Liver (tissue), 9 donors: ENCODE measurements around the gene THSD4. TPM values are rescaled to one million over a fixed set of nuclear protein-coding genes. Genes with fewer than 3 reads are reported as not detected.

Source experiments
- DNase-seq: peaks from one replicate; pipeline ENCODE4 v3.0.0-alpha.2; 2017; ENCODE audit warnings: low spot score
- H3K27ac ChIP-seq, 2 donors: one replicate each; pipeline ENCODE4 v1.7.0; 2013; ENCODE audit warnings: inconsistent platforms in 2 of 2, low read length in 2 of 2, control low read depth in 1 of 2, low read depth in 1 of 2, mild to moderate bottlenecking in 1 of 2
- H3K27me3 ChIP-seq, 4 donors: one replicate each; pipeline versions ENCODE4 v1.6.1 to v1.7.0; 2013; ENCODE audit warnings: low read length in 3 of 4, inconsistent platforms in 1 of 4, mild to moderate bottlenecking in 1 of 4, moderate library complexity in 1 of 4; ENCODE audit not compliant: control insufficient read depth in 4 of 4, insufficient read depth in 4 of 4
- H3K36me3 ChIP-seq, 4 donors: one replicate each; pipeline versions ENCODE4 v1.6.1 to v1.7.0; 2013; ENCODE audit warnings: low read length in 3 of 4, mild to moderate bottlenecking in 3 of 4, low read depth in 1 of 4, moderate library complexity in 1 of 4; ENCODE audit not compliant: control insufficient read depth in 4 of 4, insufficient read depth in 3 of 4
- H3K4me1 ChIP-seq, 4 donors: one replicate each; pipeline versions ENCODE4 v1.6.1 to v1.7.0; 2013; ENCODE audit warnings: low read length in 3 of 4, mild to moderate bottlenecking in 3 of 4, moderate library complexity in 1 of 4; ENCODE audit not compliant: control insufficient read depth in 4 of 4, insufficient read depth in 4 of 4
- H3K4me3 ChIP-seq, 3 donors: one replicate each; pipeline versions ENCODE4 v1.6.1 to v1.7.0; 2013; ENCODE audit warnings: low read length in 3 of 3, control low read depth in 1 of 3, low read depth in 1 of 3, mild to moderate bottlenecking in 1 of 3
- H3K9ac ChIP-seq, 2 donors: one replicate each; pipeline ENCODE4 v1.7.0; 2013; ENCODE audit warnings: low read length in 2 of 2, mild to moderate bottlenecking in 2 of 2, moderate library complexity in 2 of 2, control low read depth in 1 of 2, low read depth in 1 of 2
- H3K9me3 ChIP-seq, 4 donors: one replicate each; pipeline versions ENCODE4 v1.6.1 to v1.7.0; 2013; ENCODE audit warnings: low read length in 3 of 4; ENCODE audit not compliant: control insufficient read depth in 4 of 4
- EGR1 ChIP-seq, 2 donors: IDR thresholded peaks; 2 replicates each; pipeline ENCODE4 v1.6.1; 2016 to 2018; ENCODE audit warnings: antibody characterized with exemption in 2 of 2, low read depth in 2 of 2
- FOXA1 ChIP-seq: IDR thresholded peaks from 2 replicates; pipeline ENCODE4 v1.6.1; 2016; ENCODE audit warnings: antibody characterized with exemption
- GABPA ChIP-seq, 2 donors: IDR thresholded peaks in 1 of 2; conservative IDR thresholded peaks in 1 of 2; 2 replicates each; pipeline ENCODE4 v1.6.1; 2016; ENCODE audit warnings: antibody characterized with exemption in 2 of 2, mild to moderate bottlenecking in 1 of 2, moderate library complexity in 1 of 2
- HNF4A ChIP-seq, 2 donors: conservative IDR thresholded peaks; 2 replicates each; pipeline ENCODE4 v1.6.1; 2016; ENCODE audit warnings: antibody characterized with exemption in 2 of 2, mild to moderate bottlenecking in 2 of 2
- HNF4G ChIP-seq: IDR thresholded peaks from 2 replicates; pipeline ENCODE4 v1.6.1; 2016; ENCODE audit warnings: antibody characterized with exemption
- JUND ChIP-seq, 2 donors: IDR thresholded peaks; 2 replicates each; pipeline ENCODE4 v1.6.1; 2016; ENCODE audit warnings: antibody characterized with exemption in 2 of 2
- NR2F2 ChIP-seq: IDR thresholded peaks from 2 replicates; pipeline ENCODE4 v1.6.1; 2016; ENCODE audit warnings: antibody characterized with exemption
- RAD21 ChIP-seq, 2 donors: IDR thresholded peaks; 2 replicates each; pipeline ENCODE4 v1.6.1; 2016; ENCODE audit warnings: antibody characterized with exemption in 2 of 2, mild to moderate bottlenecking in 2 of 2
- RXRA ChIP-seq, 2 donors: IDR thresholded peaks; 2 replicates each; pipeline ENCODE4 v1.6.1; 2017 to 2018; ENCODE audit warnings: antibody characterized with exemption in 2 of 2, mild to moderate bottlenecking in 1 of 2
- SP1 ChIP-seq: IDR thresholded peaks from 2 replicates; pipeline ENCODE4 v1.6.1; 2018; ENCODE audit warnings: antibody characterized with exemption, mild to moderate bottlenecking
- YY1 ChIP-seq: IDR thresholded peaks from 2 replicates; pipeline ENCODE4 v1.6.1; 2016; ENCODE audit warnings: antibody characterized with exemption, mild to moderate bottlenecking
- WGBS: extraction: QIAGEN DNeasy Blood & Tissue Kit; methylation state at CpG from one replicate; pipeline ENCODE4 v1.1.7; 2013; 5-methylcytosine and 5-hydroxymethylcytosine counted together
- polyA plus RNA-seq, 2 donors: library from polyadenylated mRNA; stranded (reverse) in 1 of 2; unstranded in 1 of 2; fragments of 200-250 nt in 1 of 2; fragments of >200 nt in 1 of 2; fragmentation: Nextera tagmentation in 1 of 2; extraction: Ambion mirVana in 1 of 2; gene quantifications; one replicate each; pipeline versions ENCODE4 v1.2.1 to v1.2.3, GENCODE V29; 2013 to 2015
- total RNA-seq, 2 donors: library from RNA; depleted of rRNA; stranded (reverse); fragments of >200 nt; gene quantifications; one replicate each; pipeline ENCODE4 v1.2.3, GENCODE V29; 2014
- TF ChIP-seq, protein P1 (sequence below): IDR thresholded peaks from 2 replicates; pipeline ENCODE4 v1.6.1; 2016; ENCODE audit warnings: antibody characterized with exemption, mild to moderate bottlenecking
- TF ChIP-seq, protein P2 (sequence below): fragments of 150-350 bp; IDR thresholded peaks from 2 replicates; pipeline ENCODE4 v1.5.1; 2017; ENCODE audit warnings: improper control_type of control experiment, low read depth, low read length; ENCODE audit not compliant: missing input control
- TF ChIP-seq, protein P3 (sequence below): IDR thresholded peaks from 2 replicates; pipeline ENCODE4 v1.6.1; 2016; ENCODE audit warnings: antibody characterized with exemption
- TF ChIP-seq, protein P4 (sequence below): IDR thresholded peaks from 2 replicates; pipeline ENCODE4 v1.6.1; 2016; ENCODE audit warnings: antibody characterized with exemption
- TF ChIP-seq, protein P5 (sequence below): IDR thresholded peaks from 2 replicates; pipeline ENCODE4 v1.6.1; 2016; ENCODE audit warnings: antibody characterized with exemption
- donor health status: healthy.
- donor health status: healthy.
- donor health status: healthy.
- donor health status: healthy.
- donor health status: healthy.

THSD4 gene
- total and polyA plus RNA-seq, 4 donors = 0.23 to 11.5 (median 1.9) TPM

DNA sequence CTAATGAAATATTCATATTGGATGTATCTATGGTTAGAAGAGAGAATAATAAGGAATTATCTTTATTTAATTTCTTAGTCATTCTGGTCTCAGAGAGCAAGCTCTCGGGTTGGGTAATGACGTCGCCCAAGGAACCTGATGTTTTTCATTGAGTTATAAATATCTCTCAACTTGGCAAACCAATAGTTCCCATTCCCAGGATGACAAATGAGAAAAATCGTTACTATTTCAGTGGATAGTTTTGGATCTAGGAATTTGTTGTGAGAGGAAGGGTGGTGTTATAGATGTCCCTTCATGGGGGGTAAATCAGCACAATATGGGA, 532.2 kb downstream of the THSD4 start:
- Histone ChIP-seq H3K27me3 (no peaks in the 10 kb centered on the region), H3K9me3 (no peaks in the 10 kb centered on the region), H3K36me3 (no peaks in the 10 kb centered on the region), H3K4me1 (no peaks in the 10 kb centered on the region), H3K4me3 (no peak overlapping the region), H3K27ac (no peak overlapping the region), H3K9ac (no peak overlapping the region)
- TF ChIP-seq YY1 (no peak), JUND (IDR thresholded peaks at IDR 0.05) (no peak), HNF4A (conservative IDR thresholded peaks at IDR 0.05) (no peak), NR2F2 (no peak), RXRA (IDR thresholded peaks at IDR 0.05) (no peak), SP1 (no peak)
- TF ChIP-seq, protein P1, sequence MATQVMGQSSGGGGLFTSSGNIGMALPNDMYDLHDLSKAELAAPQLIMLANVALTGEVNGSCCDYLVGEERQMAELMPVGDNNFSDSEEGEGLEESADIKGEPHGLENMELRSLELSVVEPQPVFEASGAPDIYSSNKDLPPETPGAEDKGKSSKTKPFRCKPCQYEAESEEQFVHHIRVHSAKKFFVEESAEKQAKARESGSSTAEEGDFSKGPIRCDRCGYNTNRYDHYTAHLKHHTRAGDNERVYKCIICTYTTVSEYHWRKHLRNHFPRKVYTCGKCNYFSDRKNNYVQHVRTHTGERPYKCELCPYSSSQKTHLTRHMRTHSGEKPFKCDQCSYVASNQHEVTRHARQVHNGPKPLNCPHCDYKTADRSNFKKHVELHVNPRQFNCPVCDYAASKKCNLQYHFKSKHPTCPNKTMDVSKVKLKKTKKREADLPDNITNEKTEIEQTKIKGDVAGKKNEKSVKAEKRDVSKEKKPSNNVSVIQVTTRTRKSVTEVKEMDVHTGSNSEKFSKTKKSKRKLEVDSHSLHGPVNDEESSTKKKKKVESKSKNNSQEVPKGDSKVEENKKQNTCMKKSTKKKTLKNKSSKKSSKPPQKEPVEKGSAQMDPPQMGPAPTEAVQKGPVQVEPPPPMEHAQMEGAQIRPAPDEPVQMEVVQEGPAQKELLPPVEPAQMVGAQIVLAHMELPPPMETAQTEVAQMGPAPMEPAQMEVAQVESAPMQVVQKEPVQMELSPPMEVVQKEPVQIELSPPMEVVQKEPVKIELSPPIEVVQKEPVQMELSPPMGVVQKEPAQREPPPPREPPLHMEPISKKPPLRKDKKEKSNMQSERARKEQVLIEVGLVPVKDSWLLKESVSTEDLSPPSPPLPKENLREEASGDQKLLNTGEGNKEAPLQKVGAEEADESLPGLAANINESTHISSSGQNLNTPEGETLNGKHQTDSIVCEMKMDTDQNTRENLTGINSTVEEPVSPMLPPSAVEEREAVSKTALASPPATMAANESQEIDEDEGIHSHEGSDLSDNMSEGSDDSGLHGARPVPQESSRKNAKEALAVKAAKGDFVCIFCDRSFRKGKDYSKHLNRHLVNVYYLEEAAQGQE = no peak
- TF ChIP-seq, protein P2, sequence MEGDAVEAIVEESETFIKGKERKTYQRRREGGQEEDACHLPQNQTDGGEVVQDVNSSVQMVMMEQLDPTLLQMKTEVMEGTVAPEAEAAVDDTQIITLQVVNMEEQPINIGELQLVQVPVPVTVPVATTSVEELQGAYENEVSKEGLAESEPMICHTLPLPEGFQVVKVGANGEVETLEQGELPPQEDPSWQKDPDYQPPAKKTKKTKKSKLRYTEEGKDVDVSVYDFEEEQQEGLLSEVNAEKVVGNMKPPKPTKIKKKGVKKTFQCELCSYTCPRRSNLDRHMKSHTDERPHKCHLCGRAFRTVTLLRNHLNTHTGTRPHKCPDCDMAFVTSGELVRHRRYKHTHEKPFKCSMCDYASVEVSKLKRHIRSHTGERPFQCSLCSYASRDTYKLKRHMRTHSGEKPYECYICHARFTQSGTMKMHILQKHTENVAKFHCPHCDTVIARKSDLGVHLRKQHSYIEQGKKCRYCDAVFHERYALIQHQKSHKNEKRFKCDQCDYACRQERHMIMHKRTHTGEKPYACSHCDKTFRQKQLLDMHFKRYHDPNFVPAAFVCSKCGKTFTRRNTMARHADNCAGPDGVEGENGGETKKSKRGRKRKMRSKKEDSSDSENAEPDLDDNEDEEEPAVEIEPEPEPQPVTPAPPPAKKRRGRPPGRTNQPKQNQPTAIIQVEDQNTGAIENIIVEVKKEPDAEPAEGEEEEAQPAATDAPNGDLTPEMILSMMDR = no peak
- TF ChIP-seq, protein P3, sequence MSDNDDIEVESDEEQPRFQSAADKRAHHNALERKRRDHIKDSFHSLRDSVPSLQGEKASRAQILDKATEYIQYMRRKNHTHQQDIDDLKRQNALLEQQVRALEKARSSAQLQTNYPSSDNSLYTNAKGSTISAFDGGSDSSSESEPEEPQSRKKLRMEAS = no peak
- TF ChIP-seq, protein P4, sequence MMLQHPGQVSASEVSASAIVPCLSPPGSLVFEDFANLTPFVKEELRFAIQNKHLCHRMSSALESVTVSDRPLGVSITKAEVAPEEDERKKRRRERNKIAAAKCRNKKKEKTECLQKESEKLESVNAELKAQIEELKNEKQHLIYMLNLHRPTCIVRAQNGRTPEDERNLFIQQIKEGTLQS = no peak
- TF ChIP-seq, protein P5, sequence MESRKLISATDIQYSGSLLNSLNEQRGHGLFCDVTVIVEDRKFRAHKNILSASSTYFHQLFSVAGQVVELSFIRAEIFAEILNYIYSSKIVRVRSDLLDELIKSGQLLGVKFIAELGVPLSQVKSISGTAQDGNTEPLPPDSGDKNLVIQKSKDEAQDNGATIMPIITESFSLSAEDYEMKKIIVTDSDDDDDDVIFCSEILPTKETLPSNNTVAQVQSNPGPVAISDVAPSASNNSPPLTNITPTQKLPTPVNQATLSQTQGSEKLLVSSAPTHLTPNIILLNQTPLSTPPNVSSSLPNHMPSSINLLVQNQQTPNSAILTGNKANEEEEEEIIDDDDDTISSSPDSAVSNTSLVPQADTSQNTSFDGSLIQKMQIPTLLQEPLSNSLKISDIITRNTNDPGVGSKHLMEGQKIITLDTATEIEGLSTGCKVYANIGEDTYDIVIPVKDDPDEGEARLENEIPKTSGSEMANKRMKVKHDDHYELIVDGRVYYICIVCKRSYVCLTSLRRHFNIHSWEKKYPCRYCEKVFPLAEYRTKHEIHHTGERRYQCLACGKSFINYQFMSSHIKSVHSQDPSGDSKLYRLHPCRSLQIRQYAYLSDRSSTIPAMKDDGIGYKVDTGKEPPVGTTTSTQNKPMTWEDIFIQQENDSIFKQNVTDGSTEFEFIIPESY = no peak
- no peak for DNase-seq
- WGBS = 89% methylated on average over 4 of the region's 4 CpGs

DNA sequence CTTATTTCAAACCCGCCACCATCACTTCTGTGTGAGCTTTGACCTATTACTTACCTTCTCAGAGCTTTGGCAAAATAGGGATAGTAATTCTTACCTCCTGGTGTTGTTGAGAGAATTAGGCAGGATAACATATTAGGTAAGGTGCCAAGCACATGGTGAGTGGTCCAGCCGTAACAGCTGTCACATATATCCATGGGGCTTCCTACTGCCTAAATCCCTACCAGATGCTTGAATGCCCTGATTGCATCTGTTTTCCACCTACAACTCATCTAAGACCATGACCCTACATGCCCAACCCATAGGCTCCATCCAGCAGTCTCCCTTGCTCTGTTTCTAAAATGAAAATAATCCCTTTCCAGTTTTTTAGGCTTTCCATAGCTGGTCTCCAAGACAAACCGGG, 532.8 kb downstream of the THSD4 start:
- Histone ChIP-seq H3K36me3 (no peaks in the 10 kb centered on the region), H3K9ac (no peak overlapping the region), H3K4me1 (no peaks in the 10 kb centered on the region), H3K27me3 (no peaks in the 10 kb centered on the region), H3K9me3 (no peaks in the 10 kb centered on the region), H3K27ac (no peak overlapping the region), H3K4me3 (no peak overlapping the region)
- no peak for DNase-seq
- WGBS = 92% methylated on average over 3 of the region's 3 CpGs
- TF ChIP-seq NR2F2 (no peak), GABPA (IDR thresholded peaks at IDR 0.05 in 1 of 2, conservative IDR thresholded peaks at IDR 0.05 in 1 of 2) (no peak), HNF4G (no peak), FOXA1 (no peak), RXRA (IDR thresholded peaks at IDR 0.05) (no peak), YY1 (no peak), RAD21 (IDR thresholded peaks at IDR 0.05) (no peak), SP1 (no peak), EGR1 (IDR thresholded peaks at IDR 0.05; ENCODE audit: low read depth in 2 of 2) (no peak), JUND (IDR thresholded peaks at IDR 0.05) (no peak), HNF4A (conservative IDR thresholded peaks at IDR 0.05) (no peak)
- TF ChIP-seq, protein P5 = no peak
- TF ChIP-seq, protein P1 = no peak
